A673 (cell line): ENCODE results near the gene CHRNA7. TPM values are rescaled to one million over a fixed set of nuclear protein-coding genes. Genes with fewer than 3 reads are reported as not detected.
A peak's percentile ranks its signal among the peaks of the same experiment; 100 is the strongest.

Experiments used
- BruUV-seq: library from RNA; stranded (reverse); fragments of 400-500 nt; replicated peaks from 2 replicates; lab custom pipeline; 2021; lab: Mats Ljungman, UMichigan
- CTCF ChIA-PET: fragments of 300-600 bp; sonication (Branson Sonifier 250); formaldehyde crosslinking; loops from one replicate; lab custom pipeline; 2022; ENCODE audit warnings: antibody characterized with exemption; lab: Charles Lee
- POLR2A ChIA-PET: fragments of 300-600 bp; sonication (Branson Sonifier 250); formaldehyde crosslinking; loops from one replicate; lab custom pipeline; 2022; ENCODE audit warnings: antibody characterized with exemption; ENCODE audit not compliant: low non-redundant PET; lab: Charles Lee
- DNase-seq: peaks from one replicate; pipeline ENCODE4 v3.0.0-alpha.2; 2015; ENCODE audit warnings: low spot score
- H3K27ac ChIP-seq: fragments of 200-600 bp; sonication (generic); 2 replicates; pipeline ENCODE4 v1.5.1; 2016; ENCODE audit warnings: mixed run types, low read depth, mild to moderate bottlenecking, mixed read lengths, antibody characterized with exemption, low read length; ENCODE audit not compliant: poor library complexity, severe bottlenecking
- H3K27me3 ChIP-seq: fragments of 200-600 bp; sonication (generic); replicated peaks from 2 replicates; pipeline ENCODE4 v1.6.1; 2017; ENCODE audit warnings: mixed run types, low read depth, mild to moderate bottlenecking, mixed read lengths, antibody characterized with exemption, low read length; ENCODE audit not compliant: insufficient read depth, poor library complexity
- H3K36me3 ChIP-seq: fragments of 200-600 bp; sonication (generic); 2 replicates; pipeline ENCODE4 v1.6.1; 2016; ENCODE audit warnings: mixed run types, mild to moderate bottlenecking, mixed read lengths, antibody characterized with exemption, low read length; ENCODE audit not compliant: insufficient read depth, poor library complexity, severe bottlenecking
- H3K4me1 ChIP-seq: fragments of 200-600 bp; sonication (generic); 2 replicates; pipeline ENCODE4 v1.6.1; 2017; ENCODE audit warnings: mixed run types, mild to moderate bottlenecking, mixed read lengths, antibody characterized with exemption, low read length; ENCODE audit not compliant: insufficient read depth, poor library complexity, severe bottlenecking
- H3K4me3 ChIP-seq: fragments of 200-600 bp; sonication (generic); 2 replicates; pipeline ENCODE4 v1.5.1; 2016; ENCODE audit warnings: low read depth, mixed run types, mild to moderate bottlenecking, mixed read lengths, low read length; ENCODE audit not compliant: poor library complexity, severe bottlenecking
- H3K9me3 ChIP-seq: fragments of 200-600 bp; sonication (generic); 2 replicates; pipeline ENCODE4 v1.6.1; 2016; ENCODE audit warnings: mixed run types, low read depth, mild to moderate bottlenecking, mixed read lengths, antibody characterized with exemption, low read length; ENCODE audit not compliant: poor library complexity, severe bottlenecking
- CTCF ChIP-seq: fragments of 300-800, 200-600 bp; sonication (generic); conservative IDR thresholded peaks from 2 replicates; pipeline ENCODE4 v1.5.1; 2017; ENCODE audit warnings: low read depth, mild to moderate bottlenecking, antibody characterized with exemption, low read length, moderate library complexity, mixed read lengths
- EZH2 ChIP-seq: fragments of 200-600 bp; sonication (generic); IDR thresholded peaks from 2 replicates; pipeline ENCODE4 v1.6.1; 2017; ENCODE audit warnings: borderline replicate concordance, low read depth, mild to moderate bottlenecking, mixed read lengths, antibody characterized with exemption, low read length; ENCODE audit not compliant: poor library complexity, severe bottlenecking
- intact Hi-C: fragments of 100-400 bp; cut with micrococcal nuclease; formaldehyde crosslinking; loops from one replicate; pipeline ENCODE4 v1.10.0; 2022; ENCODE audit not compliant: unreplicated experiment
- total RNA-seq: library from RNA; stranded (reverse); gene quantifications from 2 replicates; pipeline ENCODE4 v1.2.3, GENCODE V29; 2021

CHRNA7 gene
- total RNA-seq, 1 experiment from 2014 or later: 3.7 TPM

- DNase-seq: peak; percentile 0
- no peak overlapping the region for H3K4me3 ChIP-seq
- ChIA-PET CTCF (no interaction called here), POLR2A (no interaction called here)
- intact Hi-C loops: no loop called here
- H3K27me3 ChIP-seq: no peaks in the 10 kb centered on the region
- BruUV-seq: no TSS peak
- no peaks in the 10 kb centered on the region for H3K36me3 ChIP-seq
- TF ChIP-seq EZH2 (no peak), CTCF (no peak)
- H3K4me1 ChIP-seq: no peaks in the 10 kb centered on the region
- H3K9me3 ChIP-seq: no peaks in the 10 kb centered on the region
- H3K27ac ChIP-seq: no peak overlapping the region
Observed at GRCh38 chr15:32053719-32054118, 23.4 kb downstream of the CHRNA7 start.

- DNase-seq: peak; percentile 47
- Histone ChIP-seq H3K36me3 (no peaks in the 10 kb centered on the region), H3K9me3 (no peaks in the 10 kb centered on the region), H3K4me1 (no peaks in the 10 kb centered on the region), H3K27me3 (no peaks in the 10 kb centered on the region), H3K27ac (no peak overlapping the region), H3K4me3 (no peak overlapping the region)
- no peak for TF ChIP-seq CTCF
- no peak for TF ChIP-seq EZH2
- ChIA-PET POLR2A (no interaction called here), CTCF (no interaction called here)
- no TSS peak for BruUV-seq
- intact Hi-C loops: no loop called here
Observed at GRCh38 chr15:32057876-32058425, 27.6 kb downstream of the CHRNA7 start.

GRCh38 chr15:32060706-32061105 is 30.4 kb downstream of the CHRNA7 start:
- H3K27me3 ChIP-seq: no peaks in the 10 kb centered on the region
- no peak overlapping the region for H3K4me3 ChIP-seq
- no peaks in the 10 kb centered on the region for H3K36me3 ChIP-seq
- intact Hi-C loops: no loop called here
- CTCF ChIA-PET: no interaction called here
- H3K4me1 ChIP-seq: no peaks in the 10 kb centered on the region
- BruUV-seq: no TSS peak
- DNase-seq: no peak
- H3K27ac ChIP-seq: no peak overlapping the region
- TF ChIP-seq CTCF (no peak), EZH2 (no peak)
- POLR2A ChIA-PET: no interaction called here
- H3K9me3 ChIP-seq: peaks cover 3% of the 10 kb centered on the region
